H1 (cell line): Measurements from ENCODE around the gene ADNP. TPM values are rescaled to one million over a fixed set of nuclear protein-coding genes. Genes with fewer than 3 reads are reported as not detected.

Experiments used
- CTCF ChIA-PET: fragments of 300-600 bp; sonication (Branson Sonifier 250); formaldehyde crosslinking; loops from one replicate; lab custom pipeline; 2021; ENCODE audit not compliant: partially characterized antibody; lab: Charles Lee
- POLR2A ChIA-PET: fragments of 300-600 bp; sonication (Branson Sonifier 250); formaldehyde crosslinking; loops from one replicate; lab custom pipeline; 2021; ENCODE audit warnings: inconsistent platforms; ENCODE audit not compliant: partially characterized antibody; lab: Charles Lee
- DNase-seq, 2 experiments: peaks; one replicate each; pipeline versions ENCODE4 v3.0.0 to v3.0.0-alpha.2; 2010 to 2022; ENCODE audit warnings: low spot score in 2 of 2, low read depth in 1 of 2, mixed read lengths in 1 of 2
- FAIRE-seq: peaks from 2 replicates; lab custom pipeline; 2011; peaks lifted over from hg19 to GRCh38; lab: Jason Lieb, UNC
- H2AFZ ChIP-seq: 2 replicates; pipeline ENCODE4 v1.8.1; 2012; ENCODE audit warnings: low read length, inconsistent platforms
- H2AK5ac ChIP-seq: 2 replicates; pipeline ENCODE4 v1.6.1; 2013; ENCODE audit warnings: low read depth, low read length
- H2BK120ac ChIP-seq: replicated peaks from 2 replicates; pipeline ENCODE3; 2013; ENCODE audit warnings: low read depth, low read length, inconsistent platforms
- H2BK12ac ChIP-seq: 2 replicates; pipeline ENCODE4 v1.6.1; 2013; ENCODE audit warnings: low read depth, low read length
- H2BK15ac ChIP-seq: 2 replicates; pipeline ENCODE4 v1.6.1; 2013; ENCODE audit warnings: low read length
- H2BK20ac ChIP-seq: 2 replicates; pipeline ENCODE4 v1.6.1; 2013; ENCODE audit warnings: low read length
- H2BK5ac ChIP-seq: 2 replicates; pipeline ENCODE4 v1.6.1; 2013; ENCODE audit warnings: low read depth, low read length
- H3K14ac ChIP-seq: 2 replicates; pipeline ENCODE4 v1.6.1; 2013; ENCODE audit warnings: inconsistent platforms; ENCODE audit not compliant: insufficient read length
- H3K18ac ChIP-seq: 2 replicates; pipeline ENCODE4 v1.6.1; 2013; ENCODE audit warnings: low read length; ENCODE audit errors: extremely low read depth
- H3K23ac ChIP-seq: 2 replicates; pipeline ENCODE4 v1.6.1; 2013; ENCODE audit warnings: inconsistent platforms; ENCODE audit not compliant: insufficient read length
- H3K23me2 ChIP-seq: 2 replicates; pipeline ENCODE4 v1.6.1; 2013; ENCODE audit warnings: low read depth, low read length
- H3K27ac ChIP-seq: 2 replicates; pipeline ENCODE4 v1.6.1; 2011; ENCODE audit warnings: low read depth, low read length, inconsistent platforms
- H3K27me3 ChIP-seq, 4 experiments: replicated peaks in 1 of 4; 1 replicate in 1 of 4; 2 replicates in 3 of 4; pipeline versions ENCODE4 v1.6.1 to v1.8.1; 2011 to 2013; ENCODE audit warnings: low read length in 3 of 4, mild to moderate bottlenecking in 3 of 4, inconsistent platforms in 2 of 4, mixed read lengths in 2 of 4, moderate library complexity in 1 of 4; ENCODE audit not compliant: control insufficient read depth in 3 of 4, insufficient read depth in 3 of 4; ENCODE audit errors: extremely low read depth in 1 of 4
- H3K36me3 ChIP-seq, 4 experiments: 2 replicates each; pipeline versions ENCODE4 v1.6.1 to v1.8.1; 2011 to 2013; ENCODE audit warnings: mild to moderate bottlenecking in 4 of 4, low read length in 3 of 4, moderate library complexity in 2 of 4, control low read depth in 1 of 4, inconsistent platforms in 1 of 4; ENCODE audit not compliant: insufficient read depth in 4 of 4, control insufficient read depth in 2 of 4
- H3K4ac ChIP-seq: replicated peaks from 2 replicates; pipeline ENCODE3; 2013; ENCODE audit warnings: low read length, low read depth, mixed read lengths, inconsistent platforms; ENCODE audit not compliant: insufficient read length
- H3K4me1 ChIP-seq, 4 experiments: replicated peaks in 1 of 4; 1 replicate in 1 of 4; 2 replicates in 3 of 4; pipeline versions ENCODE4 v1.6.1 to v1.8.1; 2011 to 2013; ENCODE audit warnings: low read length in 3 of 4, inconsistent platforms in 2 of 4, mixed read lengths in 1 of 4; ENCODE audit not compliant: insufficient read depth in 4 of 4, control insufficient read depth in 3 of 4
- H3K4me2 ChIP-seq, 2 experiments: 2 replicates each; pipeline versions ENCODE4 v1.6.1 to v1.8.1; 2011 to 2013; ENCODE audit warnings: low read depth in 2 of 2, low read length in 2 of 2, control low read depth in 1 of 2, inconsistent platforms in 1 of 2, mild to moderate bottlenecking in 1 of 2; ENCODE audit not compliant: insufficient read depth in 1 of 2
- H3K4me3 ChIP-seq, 4 experiments: fragments of 200-600, 300-600 bp in 1 of 4; sonication (generic), shearing (Covaris generic), sonication (Bioruptor Twin) in 1 of 4; 2 replicates each; pipeline versions ENCODE4 v1.5.1 to v1.8.1; 2011 to 2016; ENCODE audit warnings: low read length in 4 of 4, low read depth in 3 of 4, control low read depth in 2 of 4, inconsistent platforms in 2 of 4, mild to moderate bottlenecking in 2 of 4, mixed read lengths in 1 of 4, moderate library complexity in 1 of 4; ENCODE audit not compliant: insufficient read depth in 2 of 4; ENCODE audit errors: extremely low read depth in 1 of 4
- H3K56ac ChIP-seq: replicated peaks from 2 replicates; pipeline ENCODE3; 2013; ENCODE audit warnings: low read depth, mild to moderate bottlenecking, mixed read lengths, low read length, inconsistent platforms; ENCODE audit not compliant: insufficient read length
- H3K79me1 ChIP-seq: 2 replicates; pipeline ENCODE4 v1.6.1; 2013; ENCODE audit warnings: low read depth, low read length, control low read depth
- H3K79me2 ChIP-seq, 2 experiments: 2 replicates each; pipeline versions ENCODE4 v1.6.1 to v1.8.1; 2012 to 2013; ENCODE audit warnings: low read length in 2 of 2, mild to moderate bottlenecking in 2 of 2, inconsistent platforms in 1 of 2; ENCODE audit not compliant: insufficient read depth in 2 of 2, control insufficient read depth in 1 of 2
- H3K9ac ChIP-seq, 4 experiments: replicated peaks in 1 of 4; 1 replicate in 1 of 4; 2 replicates in 3 of 4; pipeline versions ENCODE4 v1.6.1 to v1.8.1; 2011 to 2013; ENCODE audit warnings: low read depth in 3 of 4, low read length in 3 of 4, control low read depth in 2 of 4, mild to moderate bottlenecking in 2 of 4, moderate library complexity in 2 of 4, inconsistent platforms in 1 of 4; ENCODE audit errors: extremely low read depth in 1 of 4
- H3K9me3 ChIP-seq, 2 experiments: 2 replicates each; pipeline versions ENCODE4 v1.6.1 to v1.8.1; 2012 to 2013; ENCODE audit warnings: mild to moderate bottlenecking in 2 of 2, moderate library complexity in 2 of 2, control low read depth in 1 of 2, inconsistent platforms in 1 of 2, low read depth in 1 of 2, low read length in 1 of 2, mixed read lengths in 1 of 2; ENCODE audit not compliant: insufficient read depth in 2 of 2
- H4K20me1 ChIP-seq, 2 experiments: replicated peaks in 1 of 2; 2 replicates each; pipeline versions ENCODE3 to v1.8.1; 2011 to 2013; ENCODE audit warnings: inconsistent platforms in 2 of 2, low read length in 2 of 2, mild to moderate bottlenecking in 1 of 2; ENCODE audit not compliant: insufficient read depth in 2 of 2, control insufficient read depth in 1 of 2
- H4K5ac ChIP-seq: 2 replicates; pipeline ENCODE4 v1.6.1; 2013; ENCODE audit warnings: low read length, low read depth, mixed read lengths, inconsistent platforms; ENCODE audit not compliant: insufficient read length
- H4K8ac ChIP-seq: 2 replicates; pipeline ENCODE4 v1.8.0; 2013; ENCODE audit warnings: mild to moderate bottlenecking, moderate library complexity, low read length, inconsistent platforms; ENCODE audit not compliant: insufficient read depth; ENCODE audit errors: extremely low read depth
- H4K91ac ChIP-seq: replicated peaks from 2 replicates; pipeline ENCODE3; 2013; ENCODE audit warnings: low read length, mixed read lengths, inconsistent platforms; ENCODE audit not compliant: insufficient read length
- CHD1 ChIP-seq: IDR thresholded peaks from 2 replicates; pipeline ENCODE4 v1.6.1; 2012; ENCODE audit warnings: low read depth, low read length, improper control_type of control experiment
- CHD2 ChIP-seq: IDR thresholded peaks from 2 replicates; pipeline ENCODE4 v1.6.1; 2012; ENCODE audit warnings: low read length, improper control_type of control experiment
- HDAC2 ChIP-seq, 2 experiments: fragments of 300-600 bp in 1 of 2; sonication (generic) in 1 of 2; IDR thresholded peaks; 2 replicates each; pipeline ENCODE4 v1.6.1; 2011 to 2012; ENCODE audit warnings: low read depth in 2 of 2, low read length in 2 of 2, mild to moderate bottlenecking in 2 of 2, moderate library complexity in 2 of 2, borderline replicate concordance in 1 of 2, inconsistent platforms in 1 of 2
- RNF2 ChIP-seq: fragments of 200-900, 300-1000 bp; sonication (generic); IDR thresholded peaks from 2 replicates; pipeline ENCODE4 v1.7.1; 2016; ENCODE audit warnings: borderline replicate concordance, low read depth, mild to moderate bottlenecking, antibody characterized with exemption, low read length; ENCODE audit not compliant: poor library complexity, severe bottlenecking; ENCODE audit errors: missing control alignments
- SP1 ChIP-seq: IDR thresholded peaks from 2 replicates; pipeline ENCODE4 v1.6.1; 2011; ENCODE audit warnings: low read depth, low read length
- YY1 ChIP-seq: IDR thresholded peaks from 2 replicates; pipeline ENCODE4 v1.6.1; 2011; ENCODE audit warnings: low read depth, mild to moderate bottlenecking, low read length
- WGBS, 2 experiments: shearing (Covaris generic) in 1 of 2; methylation state at CpG; one replicate each; pipeline versions ENCODE4 v1.1.6 to v1.1.7; 2013 to 2015; ENCODE audit warnings: low lambda C conversion rate in 2 of 2, mixed read lengths in 2 of 2, inconsistent platforms in 1 of 2, low coverage in 1 of 2, missing lambda C conversion rate in 1 of 2; ENCODE audit not compliant: insufficient replicate concordance in 2 of 2, insufficient coverage in 1 of 2, insufficient read length in 1 of 2; ENCODE audit errors: extremely low coverage in 1 of 2, missing lambda C conversion rate in 1 of 2; 5-methylcytosine and 5-hydroxymethylcytosine counted together
- polyA plus RNA-seq, 7 experiments: library from polyadenylated mRNA; depleted of rRNA in 3 of 7; stranded (reverse) in 5 of 7; unstranded in 2 of 7; fragments of >200 nt in 5 of 7; fragments of 200-250 nt in 2 of 7; gene quantifications; 1 replicate in 5 of 7; 2 replicates in 1 of 7; 4 replicates in 1 of 7; pipeline versions ENCODE4 v1.2.1 to v1.2.3, GENCODE V29; 2011 to 2013; ENCODE audit warnings: missing spikeins in 2 of 7, mixed read lengths in 2 of 7
- total RNA-seq: library from RNA; stranded (reverse); fragmentation: NEBNext Ultra II Directional; extraction: Animal tissue kit (Norgen Biotek cat#: 25700); gene quantifications from 2 replicates; pipeline ENCODE4 v1.2.1, GENCODE V29; 2021

Gene ADNP
- total and polyA plus RNA-seq, 2 of the 8 experiments (the other 6 are each of a cell fraction or from before 2014, with no cell fraction given): 31.6 to 123 TPM

DNA sequence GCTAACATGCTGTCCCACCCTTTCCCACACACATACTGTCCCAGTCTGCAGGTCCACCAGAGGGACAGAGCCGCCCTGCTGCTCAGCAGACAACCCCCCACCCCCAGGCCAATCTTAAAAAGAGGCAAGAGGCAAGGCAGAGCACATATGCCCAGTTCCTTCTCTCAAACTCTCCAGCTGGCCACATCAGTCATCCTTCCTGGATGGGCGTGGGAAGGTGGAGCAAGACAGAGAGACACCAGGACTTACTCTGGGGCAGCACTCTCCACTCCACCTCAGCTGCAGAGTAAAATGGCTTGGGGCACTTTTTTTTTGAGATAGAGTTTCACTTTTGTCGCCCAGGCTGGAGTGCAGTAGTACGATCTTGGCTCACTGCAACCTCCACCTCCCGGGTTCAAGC, 38.2 kb upstream of the ADNP start:
- Histone ChIP-seq H2BK120ac (no peak overlapping the region), H2BK20ac (no peak overlapping the region), H3K4me3 (no peak overlapping the region), H4K5ac (no peak overlapping the region), H3K14ac (no peak overlapping the region), H3K27me3 (no peaks in the 10 kb centered on the region), H3K79me1 (no peaks in the 10 kb centered on the region), H3K9ac (no peak overlapping the region), H2AK5ac (no peak overlapping the region), H3K79me2 (no peaks in the 10 kb centered on the region), H2BK15ac (no peak overlapping the region), H2BK12ac (no peak overlapping the region), H3K18ac (no peak overlapping the region), H3K4me1 (peaks cover 0 to 2% (median 0%) of the 10 kb centered on the region in 4 experiments; a peak in 1 of 7 replicates), H3K36me3 (no peaks in the 10 kb centered on the region), H3K23me2 (no peaks in the 10 kb centered on the region), H4K20me1 (no peaks in the 10 kb centered on the region), H3K23ac (no peak overlapping the region), H3K56ac (no peak overlapping the region), H3K4ac (no peak overlapping the region), H2AFZ (no peak overlapping the region), H3K27ac (no peak overlapping the region), H4K8ac (no peak overlapping the region), H4K91ac (no peak overlapping the region), H2BK5ac (no peak overlapping the region), H3K9me3 (no peaks in the 10 kb centered on the region), H3K4me2 (no peak overlapping the region)
- TF ChIP-seq HDAC2 (IDR thresholded peaks at IDR 0.05; ENCODE audit: borderline replicate concordance in 1 of 2, low read depth in 2 of 2, low read length in 2 of 2) (no peak), RNF2 (no peak), SP1 (no peak), CHD2 (no peak), CHD1 (no peak), YY1 (no peak)
- POLR2A ChIA-PET: interaction anchor here (1.5 kb wide), 1 partner anchor 38 kb away, joined by 5 read pairs; the partner anchor contains the start of gene ADNP
- DNase-seq: no peak
- WGBS, 2 experiments: 84% methylated on average over 5 of the region's 5 CpGs; no CpG with 5 or more reads in 1 of the 2 experiments
- no peak for FAIRE-seq
- CTCF ChIA-PET: interaction anchor here (0.9 to 1.7 kb wide), 3 partner anchors 11 to 23 kb away, joined by 3 to 5 read pairs (median 4); partner anchors contain the start of genes DPM1 and MOCS3
